GM18519 (cell line): Measurements from ENCODE around the gene YJEFN3.

Source experiments
- ATAC-seq: cut with Tn5 transposase; IDR thresholded peaks from one replicate; pipeline ENCODE4 v1.9.1; 2021; ENCODE audit warnings: mild to moderate bottlenecking, moderate library complexity; ENCODE audit not compliant: unreplicated experiment, low FRiP score

YJEFN3 gene

DNA sequence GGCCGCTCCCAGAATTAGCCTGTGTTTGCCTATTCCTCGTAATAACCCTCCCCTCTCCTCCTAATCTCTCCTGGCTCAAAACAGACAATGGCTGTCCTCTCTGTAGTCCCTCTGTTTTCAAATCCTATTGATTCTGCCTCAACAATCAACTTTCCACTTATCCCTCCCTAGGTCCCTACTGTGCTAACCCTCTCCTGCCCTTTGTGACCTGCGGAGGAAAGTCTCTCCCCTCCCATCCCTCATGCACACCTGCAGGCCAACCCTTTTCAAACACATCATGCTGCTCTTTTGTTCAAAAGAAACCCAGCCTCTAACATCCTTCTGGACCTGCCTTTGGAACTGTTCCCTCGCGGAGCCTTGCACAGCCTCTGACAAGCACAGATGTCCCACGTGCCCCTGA lies 46.7 kb downstream of the YJEFN3 start:
- no peak for ATAC-seq

DNA sequence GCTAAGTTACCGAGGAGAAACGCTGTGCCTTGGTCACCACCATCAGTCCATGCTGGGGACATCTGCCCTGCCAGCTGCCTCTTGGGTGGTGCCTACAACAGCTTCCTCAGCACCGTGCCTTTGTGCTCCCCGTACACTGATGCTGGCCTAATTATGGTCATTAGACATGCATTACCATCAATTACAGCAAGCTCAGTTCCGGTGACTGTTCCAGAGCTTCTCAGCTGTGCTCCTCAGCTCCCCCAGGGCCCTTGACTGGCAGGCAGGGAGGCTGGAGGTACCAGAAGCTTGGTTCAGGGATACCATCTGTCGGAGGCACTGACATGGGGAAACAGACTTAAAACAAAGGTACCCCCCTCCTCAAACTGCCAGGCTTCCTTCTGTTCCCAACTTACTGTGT lies 49.5 kb downstream of the YJEFN3 start:
- no peak for ATAC-seq

DNA sequence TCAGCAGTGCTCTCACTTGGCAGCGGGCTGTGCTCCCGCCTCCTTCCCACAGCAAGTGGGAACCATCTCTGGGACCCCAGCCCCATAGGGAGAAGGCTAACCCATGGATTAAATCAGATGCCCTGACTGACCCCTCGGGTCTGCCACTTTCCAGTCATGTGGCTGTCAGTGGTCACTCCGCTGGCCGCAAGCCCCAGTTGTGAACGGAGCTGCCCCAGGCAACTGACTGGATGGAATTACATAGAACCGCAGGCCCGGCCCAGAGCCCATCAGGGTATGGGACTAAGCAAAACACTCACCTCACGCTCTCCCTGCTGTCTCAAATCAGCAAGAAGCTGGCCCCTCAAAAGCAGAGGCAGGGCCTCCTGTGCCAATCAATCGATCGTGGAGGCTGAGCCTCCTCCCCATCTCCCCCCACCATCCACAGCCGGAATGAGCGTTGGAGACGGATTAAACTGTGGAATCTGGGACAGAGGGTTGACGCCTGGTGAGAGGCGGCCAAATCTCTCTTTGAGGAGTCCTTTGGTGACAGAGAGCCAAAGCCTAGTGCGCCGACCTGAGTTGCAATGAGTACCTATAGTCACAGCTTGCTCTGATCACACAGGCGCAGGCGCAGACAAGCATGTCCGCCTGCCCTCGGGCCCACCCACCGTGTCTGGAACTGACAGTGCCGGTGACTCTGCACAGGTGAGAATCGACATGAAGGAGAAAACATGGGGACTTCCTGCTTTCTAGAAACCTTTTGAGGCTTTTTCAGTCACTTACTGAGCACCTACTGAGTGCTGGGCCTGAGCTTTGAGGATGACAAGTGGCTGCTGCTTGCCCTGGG lies 51.0 kb downstream of the YJEFN3 start:
- ATAC-seq, result no peak

- ATAC-seq, result no peak
Measured at GRCh38 chr19:19580418-19580817, 51.7 kb downstream of the YJEFN3 start.

DNA sequence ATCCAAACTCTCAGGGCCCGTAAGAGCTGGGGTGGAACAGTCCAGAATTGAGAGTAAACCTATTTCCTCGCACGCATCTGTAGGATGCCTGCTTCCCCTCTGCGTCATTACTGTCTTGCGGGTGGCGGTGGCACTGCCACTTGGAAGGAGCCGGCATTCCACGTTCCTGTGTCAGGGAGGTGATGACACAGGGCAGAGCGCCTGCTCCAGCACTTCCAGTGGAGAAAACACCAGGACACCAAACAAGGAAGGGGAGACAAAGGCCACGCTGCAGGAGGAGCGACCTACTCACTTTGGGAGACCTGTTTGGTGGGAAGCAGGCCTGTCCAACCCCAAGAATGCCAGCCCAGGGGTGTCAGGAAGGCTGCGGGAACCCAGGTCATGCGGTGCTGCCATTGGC lies 52.7 kb downstream of the YJEFN3 start:
- ATAC-seq, result no peak

DNA sequence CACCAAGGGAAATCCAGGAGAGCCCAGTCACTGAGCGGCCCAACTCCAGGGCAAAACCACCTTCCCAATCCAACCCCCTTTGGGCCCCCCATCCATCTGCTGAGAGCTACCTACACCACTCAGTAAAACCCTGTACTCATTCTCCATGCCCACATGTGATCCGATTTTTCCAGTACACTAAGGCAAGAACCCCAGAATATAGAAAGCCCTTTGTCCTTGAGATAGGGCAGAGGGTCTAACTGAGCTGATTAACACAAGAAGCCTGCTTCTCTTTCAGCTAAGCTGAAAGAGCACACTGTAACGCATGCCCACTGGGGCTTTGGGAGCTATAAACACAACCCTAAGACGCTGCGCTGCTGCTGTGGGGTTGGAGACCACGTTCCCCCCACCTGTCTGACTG lies 53.8 kb downstream of the YJEFN3 start:
- ATAC-seq, result no peak

DNA sequence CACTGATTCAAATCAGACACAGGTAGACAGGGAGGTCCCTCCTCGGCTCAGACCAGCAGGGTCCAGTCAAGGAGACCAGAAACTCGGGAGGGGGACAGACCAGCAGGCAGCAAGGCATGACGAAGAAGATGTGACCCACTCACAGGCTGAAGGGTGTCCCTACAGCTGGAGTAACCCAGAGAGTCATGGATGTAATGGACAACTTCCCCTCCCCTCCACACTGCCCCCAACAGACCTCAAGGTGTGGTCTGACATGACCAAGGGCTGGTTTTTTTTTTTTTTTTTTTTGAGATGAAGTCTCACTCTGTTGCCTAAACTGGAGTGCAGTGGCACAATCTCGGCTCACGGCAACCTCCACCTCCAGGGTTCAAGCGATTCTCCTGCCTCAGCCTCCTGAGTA lies 55.6 kb downstream of the YJEFN3 start:
- no peak for ATAC-seq
